ENCODE results near the gene UNC45A.

The UNC45A gene

GRCh38 chr15:90945091-90945490 is 10.0 kb downstream of the UNC45A start:
- DNase-seq, result no peak

GRCh38 chr15:90946538-90946937 is 11.5 kb downstream of the UNC45A start:
- DNase-seq, result no peak

- DNase-seq, result no peak
These were observed 12.0 kb downstream of the UNC45A start for GRCh38 chr15:90946941-90947576.

- DNase-seq, result no peak
These were observed 12.7 kb downstream of the UNC45A start for GRCh38 chr15:90947577-90948357.

GRCh38 chr15:90948506-90948905 is 13.4 kb downstream of the UNC45A start:
- no peak for DNase-seq

GRCh38 chr15:90949979-90950675 is 15.0 kb downstream of the UNC45A start:
- no peak for DNase-seq

- no peak for DNase-seq
These were observed 15.6 kb downstream of the UNC45A start for GRCh38 chr15:90950676-90951075.

GRCh38 chr15:90952901-90953677 is 18.0 kb downstream of the UNC45A start:
- DNase-seq, result no peak

GRCh38 chr15:90953947-90954711 is 19.0 kb downstream of the UNC45A start:
- no peak for DNase-seq

GRCh38 chr15:90954712-90955623 is 19.9 kb downstream of the UNC45A start, which contains the start of gene RCCD1:
TSS of gene RCCD1 (plus strand) at chr15:90954884. CDS start at chr15:90956735, 1,851 bp downstream.
- peak; percentile 96 to 97 for DNase-seq

GRCh38 chr15:90955624-90956273 is 20.7 kb downstream of the UNC45A start:
- DNase-seq, result no peak

- DNase-seq, result peak; percentile 47 to 81
These were observed 21.4 kb downstream of the UNC45A start for GRCh38 chr15:90956274-90957030.

GRCh38 chr15:90957031-90957790 is 22.1 kb downstream of the UNC45A start:
- DNase-seq, result no peak

- no peak for DNase-seq
These were observed 22.7 kb downstream of the UNC45A start for GRCh38 chr15:90957791-90958190.

GRCh38 chr15:90959028-90959595 is 24.0 kb downstream of the UNC45A start:
- DNase-seq, result no peak

- no peak for DNase-seq
These were observed 24.8 kb downstream of the UNC45A start for GRCh38 chr15:90959894-90960293.

- no peak for DNase-seq
These were observed 25.4 kb downstream of the UNC45A start for GRCh38 chr15:90960298-90961091.

GRCh38 chr15:90962021-90962420 is 26.9 kb downstream of the UNC45A start:
- DNase-seq, result no peak

All from NCI-H524 (cell line).